Heart left ventricle (tissue), 13 donors: ENCODE measurements around the gene SSUH2.

ENCODE experiments used
- CTCF ChIP-seq, 12 donors: fragments of 200-600 bp; sonication (generic) in 4 of 12; IDR thresholded peaks; one replicate each; pipeline versions ENCODE4 v1.5.0 to v1.8.0; 2018 to 2022; ENCODE audit warnings: antibody characterized with exemption in 12 of 12, mild to moderate bottlenecking in 5 of 12
- POLR2A ChIP-seq, 2 donors: fragments of 450-650 bp; IDR thresholded peaks; one replicate each; pipeline ENCODE4 v1.6.1; 2017; ENCODE audit warnings: antibody characterized with exemption in 2 of 2, mild to moderate bottlenecking in 2 of 2, moderate library complexity in 2 of 2
- donor health status: ischemic (EF 13 %, LVEDD 7.1; RV severe dilation, severe dysfunction).
- donor health status: DM: no; HTN: yes; CAD: no.
- donor health status: DM: no; HTN: no; CAD: no.
- donor health status: ischemic (EF 25% LVEDD 6.9; RV normal size, moderate dysfunction).
- donor health status: ischemic (EF 25% LVEDD 5.7; RV mildly dilated, moderate dysfunction).
- donor health status: ischemic (EF 35%, LVEDD 5.7; RV mildly dilated, moderate dysfunction).
- donor health status: nonischemic (EF 11% LVEDD 7.7; RV severe dilation, severe dysfunction).
- donor health status: DM: yes; HTN: yes; CAD: no.
- donor health status: PGD.
- donor health status: ischemic (EF 29% LVEDD 5.4; RV normal size, mild dysfunction).
- donor health status: nonischemic (EF 23%, LVEDD 6.1; RV moderate dilation, normal function).

- no peak for TF ChIP-seq POLR2A (IDR thresholded peaks at IDR 0.05)
- TF ChIP-seq CTCF (IDR thresholded peaks at IDR 0.05) = no peak
These were observed 20.9 kb downstream of the SSUH2 start for GRCh38 chr3:8623741-8624140.
